H9 (cell line): ENCODE results near the gene LRIF1. TPM values are rescaled to one million over a fixed set of nuclear protein-coding genes. Genes with fewer than 3 reads are reported as not detected.

Source experiments
- DNase-seq: peaks from one replicate; pipeline ENCODE4 v3.0.0-alpha.2; 2017
- H2AFZ ChIP-seq: one replicate; pipeline ENCODE4 v1.6.1; 2013; ENCODE audit warnings: mild to moderate bottlenecking, low read length, control low read depth, moderate library complexity
- H2AK5ac ChIP-seq: 2 replicates; pipeline ENCODE4 v1.6.1; 2013; ENCODE audit warnings: low read length, control low read depth, mixed read lengths; ENCODE audit not compliant: insufficient read length
- H2BK120ac ChIP-seq: one replicate; pipeline ENCODE4 v1.6.1; 2013; ENCODE audit warnings: low read depth, mild to moderate bottlenecking, low read length, control low read depth, inconsistent platforms; ENCODE audit not compliant: poor library complexity, severe bottlenecking
- H2BK12ac ChIP-seq: 2 replicates; pipeline ENCODE4 v1.6.1; 2013; ENCODE audit warnings: low read length, control low read depth, mixed read lengths, low read depth; ENCODE audit not compliant: insufficient read length
- H2BK15ac ChIP-seq: 2 replicates; pipeline ENCODE4 v1.6.1; 2013; ENCODE audit warnings: low read depth, low read length, control low read depth
- H2BK20ac ChIP-seq: one replicate; pipeline ENCODE4 v1.6.1; 2013; ENCODE audit warnings: low read depth, mild to moderate bottlenecking, low read length, control low read depth, inconsistent platforms; ENCODE audit not compliant: poor library complexity, severe bottlenecking
- H2BK5ac ChIP-seq: 2 replicates; pipeline ENCODE4 v1.6.1; 2013; ENCODE audit warnings: low read length, control low read depth, mixed read lengths; ENCODE audit not compliant: insufficient read length
- H3K14ac ChIP-seq: 2 replicates; pipeline ENCODE4 v1.6.1; 2013; ENCODE audit warnings: low read length, control low read depth; ENCODE audit not compliant: insufficient read depth
- H3K18ac ChIP-seq: 2 replicates; pipeline ENCODE4 v1.6.1; 2013; ENCODE audit warnings: low read depth, mild to moderate bottlenecking, mixed read lengths, low read length, control low read depth; ENCODE audit not compliant: insufficient read length
- H3K23ac ChIP-seq: 2 replicates; pipeline ENCODE4 v1.6.1; 2013; ENCODE audit warnings: low read length, control low read depth, mixed read lengths, low read depth; ENCODE audit not compliant: insufficient read length
- H3K23me2 ChIP-seq: 2 replicates; pipeline ENCODE4 v1.6.1; 2013; ENCODE audit warnings: low read depth, mild to moderate bottlenecking, mixed read lengths, low read length, control low read depth; ENCODE audit not compliant: insufficient read length, poor library complexity, severe bottlenecking
- H3K27ac ChIP-seq: 2 replicates; pipeline ENCODE4 v1.5.1; 2013; ENCODE audit warnings: low read length, control low read depth, mixed read lengths, low read depth; ENCODE audit not compliant: insufficient read length
- H3K27me3 ChIP-seq: 2 replicates; pipeline ENCODE4 v1.6.1; 2013; ENCODE audit warnings: low read length, control low read depth, inconsistent platforms; ENCODE audit not compliant: insufficient read depth
- H3K4ac ChIP-seq: 2 replicates; pipeline ENCODE4 v1.6.1; 2013; ENCODE audit warnings: low read depth, mild to moderate bottlenecking, control low read depth, inconsistent platforms, low read length, moderate library complexity
- H3K4me1 ChIP-seq: 2 replicates; pipeline ENCODE4 v1.6.1; 2013; ENCODE audit warnings: low read length, control low read depth, inconsistent platforms; ENCODE audit not compliant: insufficient read depth
- H3K4me2 ChIP-seq: 2 replicates; pipeline ENCODE4 v1.6.1; 2013; ENCODE audit warnings: low read length, control low read depth, mixed read lengths; ENCODE audit not compliant: insufficient read length, insufficient read depth
- H3K56ac ChIP-seq: 2 replicates; pipeline ENCODE4 v1.6.1; 2013; ENCODE audit warnings: low read depth, mild to moderate bottlenecking, mixed read lengths, low read length, control low read depth; ENCODE audit not compliant: insufficient read length
- H3K79me1 ChIP-seq: 2 replicates; pipeline ENCODE4 v1.6.1; 2013; ENCODE audit warnings: low read depth, mild to moderate bottlenecking, moderate library complexity, low read length, control low read depth, inconsistent platforms; ENCODE audit not compliant: insufficient read depth, poor library complexity, severe bottlenecking
- H3K79me2 ChIP-seq: 2 replicates; pipeline ENCODE4 v1.6.1; 2013; ENCODE audit warnings: low read length, control low read depth, inconsistent platforms; ENCODE audit not compliant: insufficient read depth
- H3K9ac ChIP-seq: 2 replicates; pipeline ENCODE4 v1.6.1; 2013; ENCODE audit warnings: low read length, control low read depth, mixed read lengths; ENCODE audit not compliant: insufficient read length; ENCODE audit errors: extremely low read depth
- H3K9me3 ChIP-seq: one replicate; pipeline ENCODE4 v1.6.1; 2013; ENCODE audit warnings: low read depth, low read length, inconsistent platforms; ENCODE audit not compliant: control insufficient read depth
- H3T11ph ChIP-seq: one replicate; pipeline ENCODE4 v1.6.1; 2013; ENCODE audit warnings: mild to moderate bottlenecking, low read length, control low read depth, inconsistent platforms
- H4K20me1 ChIP-seq: one replicate; pipeline ENCODE4 v1.6.1; 2013; ENCODE audit not compliant: control insufficient read depth, insufficient read length, insufficient read depth
- H4K5ac ChIP-seq: 2 replicates; pipeline ENCODE4 v1.6.1; 2013; ENCODE audit warnings: low read depth, mild to moderate bottlenecking, mixed read lengths, low read length, control low read depth; ENCODE audit not compliant: insufficient read length
- H4K8ac ChIP-seq: replicated peaks from 2 replicates; pipeline ENCODE4 v1.6.1; 2013; ENCODE audit warnings: low read length, control low read depth, mixed read lengths, low read depth; ENCODE audit not compliant: insufficient read length
- H4K91ac ChIP-seq: 2 replicates; pipeline ENCODE4 v1.6.1; 2013; ENCODE audit warnings: low read depth, mild to moderate bottlenecking, moderate library complexity, mixed read lengths, low read length, control low read depth; ENCODE audit not compliant: insufficient read length
- H3K27ac Mint-ChIP-seq, 3 experiments: 2 replicates in 2 of 3; 3 replicates in 1 of 3; pipeline ENCODE4 v1.8.0; 2020 to 2021; ENCODE audit warnings: mixed read lengths in 3 of 3, mild to moderate bottlenecking in 1 of 3, moderate library complexity in 1 of 3
- H3K27me3 Mint-ChIP-seq: 2 replicates; pipeline ENCODE4 v1.8.0; 2021; ENCODE audit warnings: low read depth, mild to moderate bottlenecking, moderate library complexity, mixed read lengths
- H3K36me3 Mint-ChIP-seq, 3 experiments: 2 replicates in 2 of 3; 3 replicates in 1 of 3; pipeline ENCODE4 v1.8.0; 2020 to 2021; ENCODE audit warnings: low read depth in 3 of 3, mixed read lengths in 3 of 3; ENCODE audit not compliant: insufficient read depth in 1 of 3
- H3K4me1 Mint-ChIP-seq, 2 experiments: 2 replicates each; pipeline ENCODE4 v1.8.0; 2020; ENCODE audit warnings: mixed read lengths in 2 of 2
- H3K4me3 Mint-ChIP-seq, 2 experiments: 2 replicates in 1 of 2; 3 replicates in 1 of 2; pipeline ENCODE4 v1.8.0; 2020 to 2021; ENCODE audit warnings: mild to moderate bottlenecking in 2 of 2, mixed read lengths in 2 of 2, moderate library complexity in 1 of 2
- H3K9me3 Mint-ChIP-seq, 2 experiments: 2 replicates in 1 of 2; 3 replicates in 1 of 2; pipeline ENCODE4 v1.8.0; 2020; ENCODE audit warnings: mild to moderate bottlenecking in 2 of 2, mixed read lengths in 2 of 2, moderate library complexity in 1 of 2
- CTCF ChIP-seq: fragments of 200-600 bp; sonication (generic); conservative IDR thresholded peaks from 3 replicates; pipeline ENCODE4 v1.8.0; 2021; ENCODE audit warnings: antibody characterized with exemption, mild to moderate bottlenecking
- total RNA-seq: library from RNA; stranded (reverse); gene quantifications from 2 replicates; pipeline ENCODE4 v1.2.1, GENCODE V29; 2021

LRIF1 gene
- total RNA-seq, 1 experiment from 2014 or later, result 13.6 TPM

- H3K4me3 Mint-ChIP-seq, result no peak overlapping the region
- Histone ChIP-seq H3K14ac (no peak overlapping the region), H3K9me3 (no peaks in the 10 kb centered on the region), H3K56ac (no peak overlapping the region), H3K23ac (no peak overlapping the region), H4K20me1 (no peaks in the 10 kb centered on the region), H3K18ac (no peak overlapping the region), H3K79me1 (no peaks in the 10 kb centered on the region), H2AK5ac (no peak overlapping the region), H4K91ac (no peak overlapping the region), H3K4ac (no peak overlapping the region), H4K5ac (no peak overlapping the region), H3K9ac (no peak overlapping the region), H2BK12ac (no peak overlapping the region), H2BK5ac (no peak overlapping the region), H4K8ac (no peak overlapping the region), H3K27me3 (no peaks in the 10 kb centered on the region), H2BK15ac (no peak overlapping the region), H2AFZ (no peak overlapping the region), H3K4me2 (no peak overlapping the region), H3K27ac (no peak overlapping the region), H3K79me2 (no peaks in the 10 kb centered on the region), H3K4me1 (no peaks in the 10 kb centered on the region), H2BK120ac (no peak overlapping the region), H3K23me2 (no peaks in the 10 kb centered on the region), H2BK20ac (no peak overlapping the region), H3T11ph (no peak overlapping the region)
- TF ChIP-seq CTCF, result no peak
- peaks cover 5% of the 10 kb centered on the region; the same call in 1 of the 2 replicates for H3K27me3 Mint-ChIP-seq
- H3K36me3 Mint-ChIP-seq, result peaks cover 0 to 2% (median 0%) of the 10 kb centered on the region in 3 experiments; a peak in 2 of 7 replicates
- DNase-seq, result no peak
- H3K4me1 Mint-ChIP-seq, result peaks cover 6 to 7% of the 10 kb centered on the region in 2 experiments
- no peak overlapping the region for H3K27ac Mint-ChIP-seq
- H3K9me3 Mint-ChIP-seq, result peaks cover 22 to 55% of the 10 kb centered on the region in 2 experiments
Measured at GRCh38 chr1:110912784-110913183, 50.9 kb downstream of the LRIF1 start.
